NT2/D1 (cell line): ENCODE measurements around the gene LIPN.
"Not testable (repeated sequence)": the region's sequence is repeated elsewhere in the genome, so short reads cannot be mapped to it uniquely, and the experiment has no call there.

Source experiments
- DNase-seq: peaks from one replicate; pipeline ENCODE4 v3.0.0-alpha.2; 2011; ENCODE audit warnings: low read depth, low spot score
- H3K27me3 ChIP-seq: 2 replicates; pipeline ENCODE4 v1.6.0; 2011; ENCODE audit warnings: mild to moderate bottlenecking; ENCODE audit not compliant: insufficient read length, insufficient read depth
- H3K36me3 ChIP-seq: 2 replicates; pipeline ENCODE4 v1.6.1; 2011; ENCODE audit warnings: mild to moderate bottlenecking, low read length, mixed read lengths; ENCODE audit not compliant: insufficient read depth, insufficient read length
- H3K4me1 ChIP-seq: 2 replicates; pipeline ENCODE4 v1.5.1; 2011; ENCODE audit not compliant: insufficient read depth, insufficient read length
- H3K4me3 ChIP-seq: 2 replicates; pipeline ENCODE4 v1.5.1; 2011; ENCODE audit warnings: low read depth; ENCODE audit not compliant: insufficient read length
- H3K9ac ChIP-seq: 2 replicates; pipeline ENCODE4 v1.6.0; 2011; ENCODE audit warnings: low read depth; ENCODE audit not compliant: insufficient read length
- H3K9me3 ChIP-seq: 2 replicates; pipeline ENCODE4 v1.5.1; 2011; ENCODE audit warnings: mild to moderate bottlenecking, low read length; ENCODE audit not compliant: insufficient read depth
- SUZ12 ChIP-seq: IDR thresholded peaks from 2 replicates; pipeline ENCODE4 v1.6.1; 2011; ENCODE audit not compliant: insufficient read length, insufficient read depth; ENCODE audit errors: extremely low read depth
- YY1 ChIP-seq: IDR thresholded peaks from 2 replicates; pipeline ENCODE4 v1.6.1; 2011; ENCODE audit not compliant: insufficient read length, insufficient read depth
- ZNF274 ChIP-seq: IDR thresholded peaks from 2 replicates; pipeline ENCODE4 v1.6.1; 2011; ENCODE audit warnings: mild to moderate bottlenecking, low read depth, low read length

LIPN gene

GRCh38 chr10:88733215-88733614 is 26.6 kb upstream of the LIPN start:
- no peaks in the 10 kb centered on the region for H3K4me1 ChIP-seq
- no peak overlapping the region for H3K9ac ChIP-seq
- H3K36me3 ChIP-seq, result no peaks in the 10 kb centered on the region
- H3K4me3 ChIP-seq, result no peak overlapping the region
- no peaks in the 10 kb centered on the region for H3K27me3 ChIP-seq
- TF ChIP-seq YY1, result no peak
- TF ChIP-seq SUZ12, result no peak
- TF ChIP-seq ZNF274, result no peak
- no peaks in the 10 kb centered on the region for H3K9me3 ChIP-seq
- no peak for DNase-seq

- H3K9ac ChIP-seq, result no peak overlapping the region
- TF ChIP-seq SUZ12, result no peak
- TF ChIP-seq YY1, result no peak
- TF ChIP-seq ZNF274, result no peak
Observed at GRCh38 chr10:88735661-88736060, 24.2 kb upstream of the LIPN start.

GRCh38 chr10:88741921-88742320 is 17.9 kb upstream of the LIPN start:
- H3K4me1 ChIP-seq, H3K9me3 ChIP-seq, DNase-seq: not testable (repeated sequence)

More at GRCh38 chr10:88735661-88736060, 24.2 kb upstream of the LIPN start:
- Histone ChIP-seq H3K4me1 (no peaks in the 10 kb centered on the region), H3K4me3 (no peak overlapping the region), H3K9me3 (no peaks in the 10 kb centered on the region), H3K27me3 (no peaks in the 10 kb centered on the region), H3K36me3 (no peaks in the 10 kb centered on the region)
- DNase-seq, result no peak

GRCh38 chr10:88742448-88742847 is 17.4 kb upstream of the LIPN start:
- DNase-seq, result no peak
- Histone ChIP-seq H3K36me3 (no peaks in the 10 kb centered on the region), H3K9me3 (peaks cover 4% of the 10 kb centered on the region; the same call in 1 of the 2 replicates), H3K27me3 (no peaks in the 10 kb centered on the region), H3K9ac (no peak overlapping the region), H3K4me1 (no peaks in the 10 kb centered on the region), H3K4me3 (no peak overlapping the region)
- TF ChIP-seq ZNF274, result no peak
- no peak for TF ChIP-seq SUZ12
- TF ChIP-seq YY1, result no peak

More at GRCh38 chr10:88741921-88742320, 17.9 kb upstream of the LIPN start:
- H3K9ac ChIP-seq, H3K36me3 ChIP-seq, H3K27me3 ChIP-seq, H3K4me3 ChIP-seq: not testable (repeated sequence)

GRCh38 chr10:88744002-88744401 is 15.8 kb upstream of the LIPN start:
- no peaks in the 10 kb centered on the region for H3K27me3 ChIP-seq

GRCh38 chr10:88745633-88746032 is 14.2 kb upstream of the LIPN start:
- no peak for DNase-seq
- Histone ChIP-seq H3K4me1 (no peaks in the 10 kb centered on the region), H3K9me3 (peaks cover 4% of the 10 kb centered on the region; the same call in 1 of the 2 replicates), H3K27me3 (no peaks in the 10 kb centered on the region), H3K36me3 (no peaks in the 10 kb centered on the region), H3K4me3 (no peak overlapping the region), H3K9ac (no peak overlapping the region)
- TF ChIP-seq YY1 (no peak), ZNF274 (no peak), SUZ12 (no peak)

More at GRCh38 chr10:88744002-88744401, 15.8 kb upstream of the LIPN start:
- DNase-seq, result no peak
- Histone ChIP-seq H3K9ac (no peak overlapping the region), H3K4me1 (no peaks in the 10 kb centered on the region), H3K36me3 (no peaks in the 10 kb centered on the region), H3K4me3 (no peak overlapping the region), H3K9me3 (peaks cover 4% of the 10 kb centered on the region; the same call in 1 of the 2 replicates)
- TF ChIP-seq YY1 (no peak), SUZ12 (no peak), ZNF274 (no peak)

- H3K9ac ChIP-seq, result no peak overlapping the region
- no peak for TF ChIP-seq ZNF274
- TF ChIP-seq SUZ12, result no peak
- TF ChIP-seq YY1, result no peak
- H3K9me3 ChIP-seq, result no peaks in the 10 kb centered on the region
- no peak for DNase-seq
- H3K36me3 ChIP-seq, result no peaks in the 10 kb centered on the region
- no peak overlapping the region for H3K4me3 ChIP-seq
- H3K27me3 ChIP-seq, result no peaks in the 10 kb centered on the region
- H3K4me1 ChIP-seq, result no peaks in the 10 kb centered on the region
Observed at GRCh38 chr10:88754287-88754686, 5.5 kb upstream of the LIPN start.

- H3K9me3 ChIP-seq, result no peaks in the 10 kb centered on the region
- TF ChIP-seq ZNF274, result no peak
- TF ChIP-seq SUZ12, result no peak
- no peak for TF ChIP-seq YY1
- no peak overlapping the region for H3K9ac ChIP-seq
- H3K27me3 ChIP-seq, result no peaks in the 10 kb centered on the region
- H3K4me3 ChIP-seq, result no peak overlapping the region
- H3K36me3 ChIP-seq, result no peaks in the 10 kb centered on the region
- no peaks in the 10 kb centered on the region for H3K4me1 ChIP-seq
- DNase-seq, result no peak
Observed at GRCh38 chr10:88755753-88756152, 4.1 kb upstream of the LIPN start.
